Heart left ventricle (tissue), 16 donors: Measurements from ENCODE around the gene GMCL1. TPM values are rescaled to one million over a fixed set of nuclear protein-coding genes. Genes with fewer than 3 reads are reported as not detected.
A peak's percentile ranks its signal among the peaks of the same experiment; 100 is the strongest.

Source experiments
- ATAC-seq, 4 donors: fragments of 200-7000 bp; cut with Tn5 transposase; one replicate each; pipeline ENCODE4 v1.9.1; 2020 to 2022; ENCODE audit warnings: moderate library complexity in 4 of 4, mild to moderate bottlenecking in 3 of 4, moderate number of reproducible peaks in 1 of 4
- DNase-seq, 5 donors: peaks; one replicate each; pipeline ENCODE4 v3.0.0-alpha.2; 2020
- H3K27ac ChIP-seq, 12 donors: fragments of 200-600 bp; sonication (generic) in 4 of 12; one replicate each; pipeline versions ENCODE4 v1.5.0 to v1.8.0; 2016 to 2022; ENCODE audit warnings: mild to moderate bottlenecking in 2 of 12
- H3K27me3 ChIP-seq, 9 donors: fragments of 200-600 bp; sonication (generic) in 2 of 9; one replicate each; pipeline versions ENCODE4 v1.5.1 to v1.8.0; 2016 to 2022; ENCODE audit warnings: mild to moderate bottlenecking in 3 of 9
- H3K36me3 ChIP-seq, 9 donors: fragments of 200-600 bp; sonication (generic) in 2 of 9; one replicate each; pipeline versions ENCODE4 v1.5.0 to v1.8.0; 2018 to 2022; ENCODE audit warnings: mild to moderate bottlenecking in 2 of 9
- H3K4me1 ChIP-seq, 12 donors: fragments of 200-600 bp; sonication (generic) in 4 of 12; one replicate each; pipeline versions ENCODE4 v1.5.0 to v1.8.0; 2016 to 2022; ENCODE audit warnings: mild to moderate bottlenecking in 3 of 12
- H3K4me3 ChIP-seq, 12 donors: fragments of 200-600 bp; sonication (generic) in 4 of 12; one replicate each; pipeline versions ENCODE4 v1.5.0 to v1.8.0; 2017 to 2022; ENCODE audit warnings: mild to moderate bottlenecking in 9 of 12, moderate library complexity in 4 of 12
- H3K9me3 ChIP-seq, 12 donors: fragments of 200-600 bp; sonication (generic) in 4 of 12; one replicate each; pipeline versions ENCODE4 v1.5.0 to v1.8.0; 2016 to 2022; ENCODE audit warnings: mild to moderate bottlenecking in 1 of 12
- CTCF ChIP-seq, 12 donors: fragments of 200-600 bp; sonication (generic) in 4 of 12; IDR thresholded peaks; one replicate each; pipeline versions ENCODE4 v1.5.0 to v1.8.0; 2018 to 2022; ENCODE audit warnings: antibody characterized with exemption in 12 of 12, mild to moderate bottlenecking in 5 of 12
- POLR2A ChIP-seq, 2 donors: fragments of 450-650 bp; IDR thresholded peaks; one replicate each; pipeline ENCODE4 v1.6.1; 2017; ENCODE audit warnings: antibody characterized with exemption in 2 of 2, mild to moderate bottlenecking in 2 of 2, moderate library complexity in 2 of 2
- WGBS, 4 donors: extraction: QIAGEN DNeasy Blood & Tissue Kit in 2 of 4; methylation state at CpG; one replicate each; pipeline versions ENCODE4 v1.1.5 to v1.1.7; 2013 to 2018; 5-methylcytosine and 5-hydroxymethylcytosine counted together
- intact Hi-C, 10 donors: fragments of 100-400 bp; cut with DNase I; formaldehyde crosslinking; loops; one replicate each; pipeline versions ENCODE4 v1.11.1 to v1.14.2; 2022
- long read RNA-seq, 3 donors: library from polyadenylated mRNA; unstranded; transcript quantifications; one replicate each; pipeline ENCODE4 v2.0.0, GENCODE V29; 2020 to 2021
- polyA plus RNA-seq, 2 donors: library from polyadenylated mRNA; stranded (reverse); fragments of 200-250 nt; gene quantifications; one replicate each; pipeline ENCODE4 v1.2.3, GENCODE V29; 2013
- total RNA-seq, 9 donors: library from RNA; depleted of rRNA in 2 of 9; stranded (reverse); fragments of >200 nt in 2 of 9; fragmentation: NEBNext Ultra II Directional in 3 of 9; extraction: Animal tissue kit (Norgen Biotek cat#: 25700) in 3 of 9; gene quantifications; one replicate each; pipeline versions ENCODE4 v1.1.0 to v1.2.4, GENCODE V29; 2016 to 2023
- donor health status: ischemic (EF 13 %, LVEDD 7.1; RV severe dilation, severe dysfunction).
- donor health status: healthy with polysubstance abuse.
- donor health status: DM: no; HTN: yes; CAD: no.
- donor health status: DM: no; HTN: no; CAD: no.
- donor health status: ischemic (EF 25% LVEDD 6.9; RV normal size, moderate dysfunction).
- donor health status: ischemic (EF 25% LVEDD 5.7; RV mildly dilated, moderate dysfunction).
- donor health status: healthy.
- donor health status: DM: yes; HTN: yes; CAD: no.
- donor health status: ischemic (EF 35%, LVEDD 5.7; RV mildly dilated, moderate dysfunction).
- donor health status: nonischemic (EF 11% LVEDD 7.7; RV severe dilation, severe dysfunction).
- donor health status: DM: yes; HTN: yes; CAD: no.
- donor health status: PGD.
- donor health status: ischemic (EF 29% LVEDD 5.4; RV normal size, mild dysfunction).
- donor health status: nonischemic (EF 23%, LVEDD 6.1; RV moderate dilation, normal function).

The GMCL1 gene, protein sequence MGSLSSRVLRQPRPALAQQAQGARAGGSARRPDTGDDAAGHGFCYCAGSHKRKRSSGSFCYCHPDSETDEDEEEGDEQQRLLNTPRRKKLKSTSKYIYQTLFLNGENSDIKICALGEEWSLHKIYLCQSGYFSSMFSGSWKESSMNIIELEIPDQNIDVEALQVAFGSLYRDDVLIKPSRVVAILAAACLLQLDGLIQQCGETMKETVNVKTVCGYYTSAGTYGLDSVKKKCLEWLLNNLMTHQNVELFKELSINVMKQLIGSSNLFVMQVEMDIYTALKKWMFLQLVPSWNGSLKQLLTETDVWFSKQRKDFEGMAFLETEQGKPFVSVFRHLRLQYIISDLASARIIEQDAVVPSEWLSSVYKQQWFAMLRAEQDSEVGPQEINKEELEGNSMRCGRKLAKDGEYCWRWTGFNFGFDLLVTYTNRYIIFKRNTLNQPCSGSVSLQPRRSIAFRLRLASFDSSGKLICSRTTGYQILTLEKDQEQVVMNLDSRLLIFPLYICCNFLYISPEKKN
- 1 to 10 TPM; 4.4 to 7.2 (median 5.2) TPM for total RNA-seq
- polyA plus RNA-seq, result 1 to 10 TPM; 1.8 to 5.0 TPM
- long read RNA-seq, donor 1, full-length matches to known transcripts, result 14 of 16 reads
- long read RNA-seq, donor 1, partial matches to known transcripts, result 0 of 16 reads
- long read RNA-seq, donor 1, other reads (novel, unspliced or antisense), result 2 of 16 reads
- long read RNA-seq, donor 2, full-length matches to known transcripts, result 39 of 48 reads
- long read RNA-seq, donor 2, partial matches to known transcripts, result 4 of 48 reads
- long read RNA-seq, donor 2, other reads (novel, unspliced or antisense), result 5 of 48 reads
- long read RNA-seq, donor 3, full-length matches to known transcripts, result 17 of 22 reads
- long read RNA-seq, donor 3, partial matches to known transcripts, result 2 of 22 reads
- long read RNA-seq, donor 3, other reads (novel, unspliced or antisense), result 3 of 22 reads

GRCh38 chr2:69829256-69830044 is at the start of gene GMCL1:
TSS of gene GMCL1 (plus strand) at chr2:69829660. CDS start at chr2:69829893, 233 bp downstream.
- Histone ChIP-seq H3K9me3 (no peaks in the 10 kb centered on the region), H3K27ac (peak within 1 kb of the TSS; percentile 82 to 97 (median 92)), H3K4me1 (peaks cover 0 to 32% (median 22%) of the 10 kb centered on the region in 12 donors), H3K36me3 (peaks cover 0 to 8% (median 0%) of the 10 kb centered on the region in 9 donors), H3K4me3 (peak within 1 kb of the TSS; percentile 61 to 99 (median 90)), H3K27me3 (no peaks in the 10 kb centered on the region)
- TF ChIP-seq POLR2A (IDR thresholded peaks at IDR 0.05) (peak in 1 of 2 donors; percentile 87), CTCF (IDR thresholded peaks at IDR 0.05) (peak in 4 of 12 donors; percentile 14 to 41 (median 28))
- ATAC-seq (peak; percentile 98 to 99 (median 98)), DNase-seq (peak; percentile 97 to 99 (median 97))
- 0% methylated on average over 19 to 74 of the region's 74 CpGs for WGBS, 4 donors
- intact Hi-C loops, result loop anchor here in 3 of 10 donors (10.0 kb wide), 1 partner anchor 265 kb away; no protein-coding TSS in a partner anchor

DNA sequence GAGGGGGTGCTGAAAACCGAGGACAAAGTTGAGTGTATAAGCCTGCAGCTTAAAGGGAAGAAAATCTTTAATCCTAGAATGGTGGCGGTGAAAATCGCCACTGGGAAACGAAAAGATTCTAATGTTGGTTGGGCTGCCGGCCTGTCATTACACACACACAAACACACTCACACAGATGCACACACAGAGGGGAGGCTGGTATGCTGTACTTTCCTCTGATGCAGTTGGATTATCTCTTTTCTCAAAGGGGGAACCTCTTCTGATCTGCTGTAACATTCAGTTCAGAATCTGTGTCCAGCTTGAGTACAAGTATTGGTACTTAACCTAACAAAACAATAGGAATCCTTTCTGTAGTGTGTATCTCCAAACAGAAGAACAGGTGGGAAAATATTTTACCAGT is 48.5 kb upstream of the GMCL1 start:
- Histone ChIP-seq H3K4me1 (peaks cover 0 to 12% (median 0%) of the 10 kb centered on the region in 12 donors), H3K36me3 (peaks cover 0 to 20% (median 0%) of the 10 kb centered on the region in 9 donors), H3K9me3 (peaks cover 0 to 8% (median 0%) of the 10 kb centered on the region in 12 donors), H3K4me3 (no peak overlapping the region), H3K27me3 (no peaks in the 10 kb centered on the region), H3K27ac (no peak overlapping the region)
- ATAC-seq, result no peak
- WGBS, 4 donors, result 76 to 78% (median 78%) methylated on average over 5 of the region's 5 CpGs
- intact Hi-C loops, result no loop called here
- TF ChIP-seq CTCF (IDR thresholded peaks at IDR 0.05) (no peak), POLR2A (IDR thresholded peaks at IDR 0.05) (no peak)
- DNase-seq, result no peak

- ATAC-seq (peak in 2 of 4 donors; percentile 36 to 50), DNase-seq (no peak)
- H3K36me3 ChIP-seq, result peaks cover 0 to 23% (median 0%) of the 10 kb centered on the region in 9 donors
- WGBS, 4 donors, result 66 to 72% (median 70%) methylated on average over 5 of the region's 5 CpGs
- H3K4me1 ChIP-seq, result peaks cover 0 to 6% (median 0%) of the 10 kb centered on the region in 12 donors
- intact Hi-C loops, result no loop called here
- TF ChIP-seq POLR2A (IDR thresholded peaks at IDR 0.05) (no peak), CTCF (IDR thresholded peaks at IDR 0.05) (no peak)
- H3K27me3 ChIP-seq, result no peaks in the 10 kb centered on the region
- H3K4me3 ChIP-seq, result no peak overlapping the region
- peaks cover 0 to 2% (median 0%) of the 10 kb centered on the region in 12 donors for H3K9me3 ChIP-seq
- H3K27ac ChIP-seq, result no peak overlapping the region
Observed at GRCh38 chr2:69781321-69782248, 47.9 kb upstream of the GMCL1 start.
